Mucosa of gallbladder (tissue), 1 donor: ENCODE data around the gene ABHD17A. TPM values are rescaled to one million over a fixed set of nuclear protein-coding genes. Genes with fewer than 3 reads are reported as not detected.

ENCODE experiments used
- DNase-seq: peaks from one replicate; pipeline ENCODE4 v3.0.0-alpha.2; 2020; ENCODE audit warnings: low spot score
- total RNA-seq: library from RNA; stranded (reverse); gene quantifications from one replicate; pipeline ENCODE4 v1.2.1, GENCODE V29; 2021
- donor health status: DM: no; HTN: no; CAD: no.

The ABHD17A gene
- total RNA-seq, 1 donor from 2014 or later, result 85.2 TPM

- peak; percentile 60 for DNase-seq
Measured at GRCh38 chr19:1864480-1865171, 20.7 kb downstream of the ABHD17A start.

GRCh38 chr19:1863638-1864479, 21.4 kb downstream of the ABHD17A start:
- DNase-seq, result peak; percentile 89

- no peak for DNase-seq
Measured at GRCh38 chr19:1863328-1863637, 22.0 kb downstream of the ABHD17A start, which contains the start of gene KLF16. Gene KLF16, minus strand, starts transcription at chr19:1863579. Its CDS starts 82 bp downstream, at chr19:1863497.

- no peak for DNase-seq
Measured at GRCh38 chr19:1862424-1863327, 22.6 kb downstream of the ABHD17A start.

- DNase-seq, result no peak
Measured at GRCh38 chr19:1862068-1862423, 23.2 kb downstream of the ABHD17A start.

- no peak for DNase-seq
Measured at GRCh38 chr19:1861599-1862031, 23.7 kb downstream of the ABHD17A start.

GRCh38 chr19:1860821-1861598, 24.3 kb downstream of the ABHD17A start:
- DNase-seq, result no peak

- DNase-seq, result peak; percentile 73
Measured at GRCh38 chr19:1860042-1860775, 25.1 kb downstream of the ABHD17A start.

GRCh38 chr19:1859331-1859781, 25.9 kb downstream of the ABHD17A start:
- no peak for DNase-seq

GRCh38 chr19:1858412-1859081, 26.7 kb downstream of the ABHD17A start:
- DNase-seq, result no peak

- no peak for DNase-seq
Measured at GRCh38 chr19:1857648-1858326, 27.5 kb downstream of the ABHD17A start.

GRCh38 chr19:1856698-1857603, 28.3 kb downstream of the ABHD17A start:
- DNase-seq, result peak; percentile 90

- no peak for DNase-seq
Measured at GRCh38 chr19:1856345-1856697, 29.0 kb downstream of the ABHD17A start.

GRCh38 chr19:1855828-1856255, 29.5 kb downstream of the ABHD17A start:
- DNase-seq, result no peak

- peak; percentile 91 for DNase-seq
Measured at GRCh38 chr19:1855040-1855827, 30.1 kb downstream of the ABHD17A start.

- no peak for DNase-seq
Measured at GRCh38 chr19:1854542-1855039, 30.7 kb downstream of the ABHD17A start.

GRCh38 chr19:1854039-1854541, 31.2 kb downstream of the ABHD17A start:
- DNase-seq, result no peak
